Upper lobe of left lung (tissue), 6 donors: ENCODE measurements around the gene SLC26A11. TPM values are rescaled to one million over a fixed set of nuclear protein-coding genes. Genes with fewer than 3 reads are reported as not detected.
A peak's percentile ranks its signal among the peaks of the same experiment; 100 is the strongest.

Source experiments
- ATAC-seq, 2 donors: fragments of 200-7000 bp; cut with Tn5 transposase; one replicate each; pipeline ENCODE4 v1.9.1; 2022; ENCODE audit warnings: mild to moderate bottlenecking in 2 of 2, moderate library complexity in 2 of 2; ENCODE audit not compliant: low FRiP score in 2 of 2
- DNase-seq, 2 donors: peaks; one replicate each; pipeline ENCODE4 v3.0.0-alpha.2; 2019 to 2020
- H3K27ac ChIP-seq, 4 donors: fragments of 200-600 bp; sonication (generic); one replicate each; pipeline ENCODE4 v1.5.1; 2016 to 2019
- H3K27me3 ChIP-seq, 4 donors: fragments of 200-600 bp; sonication (generic); one replicate each; pipeline ENCODE4 v1.5.1; 2017 to 2019
- H3K36me3 ChIP-seq, 4 donors: fragments of 200-600 bp; sonication (generic); one replicate each; pipeline ENCODE4 v1.5.1; 2016 to 2019
- H3K4me1 ChIP-seq, 4 donors: fragments of 200-600 bp; sonication (generic); one replicate each; pipeline ENCODE4 v1.5.1; 2018 to 2019
- H3K4me3 ChIP-seq, 4 donors: fragments of 200-600 bp; sonication (generic); one replicate each; pipeline ENCODE4 v1.5.1; 2017 to 2019; ENCODE audit warnings: mild to moderate bottlenecking in 2 of 4, moderate library complexity in 1 of 4
- H3K9me3 ChIP-seq, 4 donors: fragments of 200-600 bp; sonication (generic); one replicate each; pipeline ENCODE4 v1.5.1; 2018 to 2019
- CTCF ChIP-seq, 6 experiments: fragments of 450-650 bp in 4 of 6; fragments of 200-600 bp in 2 of 6; sonication (generic) in 2 of 6; IDR thresholded peaks; one replicate each; pipeline ENCODE4 v1.5.1; 2016 to 2019; ENCODE audit warnings: antibody characterized with exemption in 6 of 6
- EP300 ChIP-seq, 4 donors: sonication (generic); formaldehyde crosslinking; IDR thresholded peaks; one replicate each; pipeline ENCODE4 v1.5.1; 2017; ENCODE audit warnings: antibody characterized with exemption in 4 of 4, control low read depth in 2 of 4
- POLR2A ChIP-seq, 4 donors: fragments of 450-650 bp; IDR thresholded peaks; one replicate each; pipeline ENCODE4 v1.5.1; 2016 to 2017; ENCODE audit warnings: antibody characterized with exemption in 4 of 4, mild to moderate bottlenecking in 2 of 4
- POLR2AphosphoS5 ChIP-seq, 2 donors: sonication (generic); formaldehyde crosslinking; IDR thresholded peaks; one replicate each; pipeline ENCODE4 v1.5.1; 2017; ENCODE audit warnings: antibody characterized with exemption in 2 of 2
- WGBS, 2 donors: methylation state at CpG; one replicate each; pipeline ENCODE4 v1.1.5; 2017 to 2018; 5-methylcytosine and 5-hydroxymethylcytosine counted together
- total RNA-seq, 6 donors: library from RNA; depleted of rRNA in 4 of 6; stranded (reverse); fragments of >200 nt in 4 of 6; gene quantifications; one replicate each; pipeline versions ENCODE4 v1.1.0 to v1.2.1, GENCODE V29; 2016 to 2021
- donor health status: DM: no; HTN: no; CAD: no; lungs with moderate emphysema.
- donor health status: DM: no; HTN: yes; CAD: no; lungs with severe emphysema.

Gene SLC26A11
- total RNA-seq, 6 donors from 2014 or later = 14.8 to 162 (median 43.1) TPM

- 48 to 63% methylated on average over 15 to 19 of the region's 19 CpGs for WGBS, 2 donors
- DNase-seq (peak in 1 of 2 donors; percentile 50), ATAC-seq (no peak)
- no peaks in the 10 kb centered on the region for H3K9me3 ChIP-seq
- no peak for TF ChIP-seq POLR2AphosphoS5 (IDR thresholded peaks at IDR 0.05)
- no peak for TF ChIP-seq EP300 (IDR thresholded peaks at IDR 0.05)
- no peak for TF ChIP-seq POLR2A (IDR thresholded peaks at IDR 0.05)
- TF ChIP-seq CTCF (IDR thresholded peaks at IDR 0.05) = no peak
- peaks cover 0 to 37% (median 13%) of the 10 kb centered on the region in 4 donors for H3K36me3 ChIP-seq
- H3K4me1 ChIP-seq = peaks cover 51 to 67% (median 52%) of the 10 kb centered on the region in 4 donors
- peak overlapping the region; percentile 52 to 99 (median 58) for H3K4me3 ChIP-seq
- H3K27ac ChIP-seq = peak overlapping the region; percentile 94 to 100 (median 98)
- no peaks in the 10 kb centered on the region for H3K27me3 ChIP-seq
Observed at GRCh38 chr17:80264205-80265075, 44.2 kb downstream of the SLC26A11 start.

- Histone ChIP-seq H3K27ac (peak overlapping the region; percentile 94 to 100 (median 98)), H3K27me3 (no peaks in the 10 kb centered on the region), H3K36me3 (peaks cover 0 to 44% (median 20%) of the 10 kb centered on the region in 4 donors), H3K4me3 (peak overlapping the region in 3 of 4 donors; percentile 52 to 99 (median 55)), H3K9me3 (no peaks in the 10 kb centered on the region), H3K4me1 (peaks cover 47 to 61% (median 49%) of the 10 kb centered on the region in 4 donors)
- no peak for DNase-seq
- WGBS, 2 donors = 63 to 77% methylated on average over 17 of the region's 17 CpGs
- peak in 1 of 2 donors; percentile 17 for TF ChIP-seq POLR2AphosphoS5 (IDR thresholded peaks at IDR 0.05)
- no peak for TF ChIP-seq POLR2A (IDR thresholded peaks at IDR 0.05)
- peak in 1 of 4 donors; percentile 4 for TF ChIP-seq EP300 (IDR thresholded peaks at IDR 0.05)
- peak in 1 of 6 experiments; percentile 33 for TF ChIP-seq CTCF (IDR thresholded peaks at IDR 0.05)
- peak in 1 of 2 donors; percentile 8 for ATAC-seq
Observed at GRCh38 chr17:80265205-80266068, 45.2 kb downstream of the SLC26A11 start.

- DNase-seq (no peak), ATAC-seq (no peak)
- Histone ChIP-seq H3K36me3 (peaks cover 0 to 44% (median 20%) of the 10 kb centered on the region in 4 donors), H3K4me1 (peaks cover 38 to 55% (median 39%) of the 10 kb centered on the region in 4 donors), H3K27me3 (no peaks in the 10 kb centered on the region), H3K9me3 (no peaks in the 10 kb centered on the region), H3K27ac (no peak overlapping the region), H3K4me3 (no peak overlapping the region)
- WGBS, 2 donors = 94 to 98% methylated on average over 6 of the region's 6 CpGs
- TF ChIP-seq EP300 (IDR thresholded peaks at IDR 0.05) (no peak), POLR2A (IDR thresholded peaks at IDR 0.05) (no peak), POLR2AphosphoS5 (IDR thresholded peaks at IDR 0.05) (no peak), CTCF (IDR thresholded peaks at IDR 0.05) (no peak)
Observed at GRCh38 chr17:80267391-80267790, 47.2 kb downstream of the SLC26A11 start.

GRCh38 chr17:80268427-80268826 is 48.2 kb downstream of the SLC26A11 start:
- Histone ChIP-seq H3K36me3 (peaks cover 0 to 53% (median 24%) of the 10 kb centered on the region in 4 donors), H3K27me3 (no peaks in the 10 kb centered on the region), H3K4me3 (no peak overlapping the region), H3K4me1 (peaks cover 27 to 49% (median 29%) of the 10 kb centered on the region in 4 donors), H3K9me3 (no peaks in the 10 kb centered on the region), H3K27ac (peak overlapping the region in 1 of 4 donors; percentile 10)
- ATAC-seq (no peak), DNase-seq (no peak)
- TF ChIP-seq EP300 (IDR thresholded peaks at IDR 0.05) = no peak
- TF ChIP-seq CTCF (IDR thresholded peaks at IDR 0.05) = no peak
- no peak for TF ChIP-seq POLR2AphosphoS5 (IDR thresholded peaks at IDR 0.05)
- TF ChIP-seq POLR2A (IDR thresholded peaks at IDR 0.05) = no peak
- 72 to 82% methylated on average over 4 of the region's 4 CpGs for WGBS, 2 donors
